Karpas-422 (cell line): ENCODE results near the gene FAM20A. TPM values are rescaled to one million over a fixed set of nuclear protein-coding genes. Genes with fewer than 3 reads are reported as not detected.

Experiments used
- DNase-seq: peaks from one replicate; pipeline ENCODE4 v3.0.0-alpha.2; 2015
- H2AFZ ChIP-seq: fragments of 200-600 bp; sonication (generic); 2 replicates; pipeline ENCODE4 v1.6.1; 2014; ENCODE audit warnings: antibody characterized with exemption, low read length, mixed read lengths
- H3K27ac ChIP-seq: fragments of 200-600 bp; sonication (generic); 2 replicates; pipeline ENCODE4 v1.5.1; 2014; ENCODE audit warnings: mild to moderate bottlenecking, low read length, moderate library complexity
- H3K27me3 ChIP-seq: fragments of 200-600 bp; sonication (generic); 2 replicates; pipeline ENCODE4 v1.6.1; 2014; ENCODE audit warnings: low read length, mixed read lengths
- H3K36me3 ChIP-seq: fragments of 200-600 bp; sonication (generic); 2 replicates; pipeline ENCODE4 v1.6.1; 2014; ENCODE audit warnings: low read length, mixed read lengths; ENCODE audit not compliant: insufficient read depth
- H3K4me1 ChIP-seq: fragments of 200-600 bp; sonication (generic); 2 replicates; pipeline ENCODE4 v1.6.1; 2014; ENCODE audit warnings: mild to moderate bottlenecking, low read length, mixed read lengths
- H3K4me2 ChIP-seq: fragments of 200-600 bp; sonication (generic); 2 replicates; pipeline ENCODE4 v1.6.1; 2014; ENCODE audit warnings: low read length, low read depth, mild to moderate bottlenecking; ENCODE audit not compliant: poor library complexity, severe bottlenecking
- H3K4me3 ChIP-seq: fragments of 200-600 bp; sonication (generic); 2 replicates; pipeline ENCODE4 v1.5.1; 2014; ENCODE audit warnings: mild to moderate bottlenecking, antibody characterized with exemption, low read length, mixed read lengths
- H3K79me2 ChIP-seq: fragments of 200-600 bp; sonication (generic); 2 replicates; pipeline ENCODE4 v1.6.1; 2014; ENCODE audit warnings: mild to moderate bottlenecking, low read length, mixed read lengths
- H3K9ac ChIP-seq: fragments of 200-600 bp; sonication (generic); 2 replicates; pipeline ENCODE4 v1.6.0; 2014; ENCODE audit warnings: low read length
- H3K9me2 ChIP-seq: fragments of 200-600 bp; sonication (generic), shearing (Covaris generic); replicated peaks from 2 replicates; pipeline ENCODE4 v1.6.0; 2014; ENCODE audit warnings: mild to moderate bottlenecking, low read length, moderate library complexity; ENCODE audit not compliant: insufficient read depth
- H3K9me3 ChIP-seq: fragments of 300-700, 200-600 bp; sonication (generic); 2 replicates; pipeline ENCODE4 v1.6.1; 2014; ENCODE audit warnings: low read length, mixed read lengths
- H4K20me1 ChIP-seq: fragments of 200-600 bp; sonication (generic); 2 replicates; pipeline ENCODE4 v1.6.1; 2014; ENCODE audit warnings: mild to moderate bottlenecking, antibody characterized with exemption, low read length, low read depth; ENCODE audit not compliant: insufficient read depth
- total RNA-seq: library from RNA; depleted of rRNA; stranded (reverse); fragments of >200 nt; shearing (Covaris generic); gene quantifications from 2 replicates; pipeline ENCODE4 v1.2.3, GENCODE V29; 2014; ENCODE audit warnings: low replicate concordance; rRNA removed

FAM20A gene
- total RNA-seq, 1 experiment from 2014 or later = not detected

GRCh38 chr17:68491381-68492231, 109.6 kb downstream of the FAM20A start:
- DNase-seq = peak; percentile 91
- peak overlapping the region; percentile 70 for H3K4me2 ChIP-seq
- peak overlapping the region; percentile 61 for H3K9ac ChIP-seq
- peak overlapping the region; percentile 86 for H3K27ac ChIP-seq
- no peaks in the 10 kb centered on the region for H3K79me2 ChIP-seq
- H3K36me3 ChIP-seq = no peaks in the 10 kb centered on the region
- no peaks in the 10 kb centered on the region for H3K9me3 ChIP-seq
- H3K27me3 ChIP-seq = no peaks in the 10 kb centered on the region
- peak overlapping the region; percentile 13 for H3K4me3 ChIP-seq
- peak overlapping the region; percentile 14; the same call in 1 of the 2 replicates for H2AFZ ChIP-seq
- H4K20me1 ChIP-seq = no peaks in the 10 kb centered on the region
- H3K4me1 ChIP-seq = peaks cover 40% of the 10 kb centered on the region
- no peaks in the 10 kb centered on the region for H3K9me2 ChIP-seq

GRCh38 chr17:68489919-68490318, 111.2 kb downstream of the FAM20A start:
- Histone ChIP-seq H3K9me2 (no peaks in the 10 kb centered on the region), H3K9ac (no peak overlapping the region), H3K79me2 (no peaks in the 10 kb centered on the region), H3K27me3 (no peaks in the 10 kb centered on the region), H3K36me3 (no peaks in the 10 kb centered on the region), H4K20me1 (no peaks in the 10 kb centered on the region), H3K4me3 (no peak overlapping the region), H3K4me2 (peak overlapping the region; percentile 70), H3K4me1 (peaks cover 36% of the 10 kb centered on the region), H3K27ac (peak overlapping the region; percentile 86), H3K9me3 (no peaks in the 10 kb centered on the region), H2AFZ (peak overlapping the region; percentile 81)
- no peak for DNase-seq

Other genes starting within 250 kb of the FAM20A start
- gene WIPI1, start 143.9 kb downstream of the FAM20A start, total RNA-seq = 28.7 and 33.0 TPM in 2 replicates
- 201 and 234 TPM in 2 replicates for gene PRKAR1A, start 88.9 kb downstream of the FAM20A start, total RNA-seq